HEK293T (cell line): ENCODE results near the gene CARD14.

Source experiments
- ELF4 ChIP-seq: fragments of 450-650 bp; IDR thresholded peaks from 2 replicates; pipeline ENCODE4 v1.6.1; 2017; ENCODE audit warnings: antibody characterized with exemption
- FOXA1 ChIP-seq: fragments of 450-650 bp; IDR thresholded peaks from 2 replicates; pipeline ENCODE4 v1.6.1; 2016; ENCODE audit warnings: mild to moderate bottlenecking
- FOXK2 ChIP-seq: fragments of 450-650 bp; IDR thresholded peaks from 2 replicates; pipeline ENCODE4 v1.6.1; 2016; ENCODE audit warnings: mild to moderate bottlenecking
- FOXM1 ChIP-seq: fragments of 450-650 bp; IDR thresholded peaks from 2 replicates; pipeline ENCODE4 v1.6.1; 2017; ENCODE audit warnings: mild to moderate bottlenecking, borderline replicate concordance
- LEF1 ChIP-seq: fragments of 450-650 bp; IDR thresholded peaks from 2 replicates; pipeline ENCODE4 v1.6.1; 2017; ENCODE audit warnings: mild to moderate bottlenecking, borderline replicate concordance
- SUZ12 ChIP-seq: fragments of 450-650 bp; IDR thresholded peaks from 2 replicates; pipeline ENCODE4 v1.6.1; 2016; ENCODE audit warnings: mild to moderate bottlenecking
- TF ChIP-seq, protein P1 (sequence below): fragments of 450-650 bp; IDR thresholded peaks from 2 replicates; pipeline ENCODE4 v1.6.1; 2016

DNA sequence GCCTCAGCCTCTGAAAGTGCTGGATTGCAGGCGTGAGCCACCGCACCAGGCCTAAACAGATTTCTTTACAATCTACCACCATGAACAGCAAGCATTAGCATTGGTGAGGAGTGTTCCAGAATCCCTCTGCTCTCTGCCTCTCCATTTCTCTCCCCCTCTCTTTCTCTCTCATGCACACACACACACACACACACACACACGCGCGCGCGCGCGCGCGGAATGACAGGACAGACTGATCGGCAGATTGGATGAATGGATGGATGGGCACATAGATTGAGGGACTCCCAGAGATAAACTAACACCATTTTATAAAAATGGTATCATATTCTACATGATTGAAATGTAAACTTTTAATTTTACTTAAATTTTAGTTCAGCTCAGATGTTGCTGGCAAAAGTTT lies 3.3 kb downstream of the CARD14 start:
- TF ChIP-seq ELF4: no peak
- TF ChIP-seq SUZ12: no peak
- TF ChIP-seq FOXA1: no peak
- TF ChIP-seq FOXK2: no peak
- no peak for TF ChIP-seq FOXM1
- TF ChIP-seq LEF1: no peak
- TF ChIP-seq, protein P1, sequence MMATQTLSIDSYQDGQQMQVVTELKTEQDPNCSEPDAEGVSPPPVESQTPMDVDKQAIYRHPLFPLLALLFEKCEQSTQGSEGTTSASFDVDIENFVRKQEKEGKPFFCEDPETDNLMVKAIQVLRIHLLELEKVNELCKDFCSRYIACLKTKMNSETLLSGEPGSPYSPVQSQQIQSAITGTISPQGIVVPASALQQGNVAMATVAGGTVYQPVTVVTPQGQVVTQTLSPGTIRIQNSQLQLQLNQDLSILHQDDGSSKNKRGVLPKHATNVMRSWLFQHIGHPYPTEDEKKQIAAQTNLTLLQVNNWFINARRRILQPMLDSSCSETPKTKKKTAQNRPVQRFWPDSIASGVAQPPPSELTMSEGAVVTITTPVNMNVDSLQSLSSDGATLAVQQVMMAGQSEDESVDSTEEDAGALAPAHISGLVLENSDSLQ: no peak
